Stomach (tissue), 9 donors: ENCODE measurements around the gene GAS6. TPM values are rescaled to one million over a fixed set of nuclear protein-coding genes. Genes with fewer than 3 reads are reported as not detected.
"Not testable (repeated sequence)": the region's sequence is repeated elsewhere in the genome, so short reads cannot be mapped to it uniquely, and the experiment has no call there.

Experiments
- DNase-seq, 2 donors: peaks; one replicate each; pipeline versions ENCODE4 v3.0.0 to v3.0.0-alpha.2; 2013 to 2019
- H3K27ac ChIP-seq, 5 donors: fragments of 200-600 bp in 4 of 5; sonication (generic) in 4 of 5; one replicate each; pipeline ENCODE4 v1.5.1; 2013 to 2019; ENCODE audit warnings: mild to moderate bottlenecking in 1 of 5, moderate library complexity in 1 of 5
- H3K27me3 ChIP-seq, 3 donors: fragments of 200-600 bp; sonication (generic); one replicate each; pipeline ENCODE4 v1.5.1; 2017 to 2019; ENCODE audit warnings: mixed run types in 1 of 3
- H3K36me3 ChIP-seq, 4 donors: fragments of 200-600 bp; sonication (generic); 1 replicate in 3 of 4; 2 replicates in 1 of 4; pipeline ENCODE4 v1.5.1; 2016 to 2019
- H3K4me1 ChIP-seq, 4 donors: fragments of 200-600 bp; sonication (generic); one replicate each; pipeline ENCODE4 v1.5.1; 2016 to 2019
- H3K4me3 ChIP-seq, 4 donors: fragments of 200-600 bp; sonication (generic) in 3 of 4; one replicate each; pipeline ENCODE4 v1.5.1; 2016 to 2019; ENCODE audit warnings: mild to moderate bottlenecking in 1 of 4
- H3K9me3 ChIP-seq, 4 donors: fragments of 200-600 bp; sonication (generic); one replicate each; pipeline ENCODE4 v1.5.1; 2016 to 2019
- CTCF ChIP-seq, 7 experiments: fragments of 450-650 bp in 4 of 7; fragments of 200-600 bp in 3 of 7; sonication (generic) in 3 of 7; IDR thresholded peaks; one replicate each; pipeline ENCODE4 v1.5.1; 2016 to 2019; ENCODE audit warnings: antibody characterized with exemption in 7 of 7, control low read depth in 2 of 7, mild to moderate bottlenecking in 1 of 7
- EP300 ChIP-seq: sonication (generic); formaldehyde crosslinking; IDR thresholded peaks from one replicate; pipeline ENCODE4 v1.6.1; 2017; ENCODE audit warnings: antibody characterized with exemption
- POLR2A ChIP-seq, 4 donors: fragments of 450-650 bp; IDR thresholded peaks; one replicate each; pipeline ENCODE4 v1.6.1; 2016; ENCODE audit warnings: antibody characterized with exemption in 4 of 4, control low read depth in 2 of 4, mild to moderate bottlenecking in 1 of 4, moderate library complexity in 1 of 4
- POLR2AphosphoS5 ChIP-seq, 3 donors: sonication (generic); formaldehyde crosslinking; IDR thresholded peaks; one replicate each; pipeline ENCODE4 v1.6.1; 2016; ENCODE audit warnings: antibody characterized with exemption in 3 of 3
- WGBS, 5 donors: extraction: QIAGEN DNeasy Blood & Tissue Kit in 3 of 5; methylation state at CpG; one replicate each; pipeline versions ENCODE4 v1.1.5 to v1.1.7; 2013 to 2018; 5-methylcytosine and 5-hydroxymethylcytosine counted together
- intact Hi-C: fragments of 100-400 bp; cut with DNase I; formaldehyde crosslinking; loops from one replicate; pipeline ENCODE4 v1.15.1; 2023; ENCODE audit warnings: low total_unique reads
- polyA plus RNA-seq, 3 donors: library from polyadenylated mRNA; stranded (reverse); fragments of 200-250 nt; gene quantifications; one replicate each; pipeline ENCODE4 v1.2.3, GENCODE V29; 2013
- total RNA-seq, 5 donors: library from RNA; depleted of rRNA; stranded (reverse); fragments of >200 nt; gene quantifications; one replicate each; pipeline versions ENCODE4 v1.1.0 to v1.2.3, GENCODE V29; 2014 to 2016
- donor health status: healthy with polysubstance abuse.
- donor health status: Bipolar disorder and iron deficiency.
- donor health status: healthy.

Gene GAS6
- total and polyA plus RNA-seq, 8 donors: 31.4 to 409 (median 92.9) TPM

- no peaks in the 10 kb centered on the region for H3K9me3 ChIP-seq
- intact Hi-C loops: no loop called here
- TF ChIP-seq EP300: no peak
- TF ChIP-seq POLR2A (IDR thresholded peaks at IDR 0.05): no peak
- TF ChIP-seq CTCF (IDR thresholded peaks at IDR 0.05): no peak
- no peak for TF ChIP-seq POLR2AphosphoS5 (IDR thresholded peaks at IDR 0.05)
- WGBS, 5 donors: 74 to 80% (median 76%) methylated on average over 20 of the region's 20 CpGs
- H3K4me1 ChIP-seq: peaks cover 0 to 1% (median 0%) of the 10 kb centered on the region in 4 donors
- peaks cover 0 to 3% (median 0%) of the 10 kb centered on the region in 4 donors for H3K36me3 ChIP-seq
- no peak overlapping the region for H3K27ac ChIP-seq
- peaks cover 0 to 25% (median 0%) of the 10 kb centered on the region in 3 donors for H3K27me3 ChIP-seq
- no peak overlapping the region for H3K4me3 ChIP-seq
- DNase-seq: no peak
Measured at GRCh38 chr13:113796211-113796963, 67.5 kb downstream of the GAS6 start.

GRCh38 chr13:113795362-113795761, 68.5 kb downstream of the GAS6 start:
- intact Hi-C loops, H3K4me1 ChIP-seq, H3K9me3 ChIP-seq, DNase-seq, H3K36me3 ChIP-seq, H3K4me3 ChIP-seq, H3K27ac ChIP-seq: not testable (repeated sequence)
- peaks cover 0 to 22% (median 0%) of the 10 kb centered on the region in 3 donors for H3K27me3 ChIP-seq
- WGBS, 5 donors: 0 to 43% (median 13%) methylated on average over 1 of the region's 1 CpG

- Histone ChIP-seq H3K4me1 (no peaks in the 10 kb centered on the region), H3K4me3 (no peak overlapping the region), H3K9me3 (no peaks in the 10 kb centered on the region), H3K36me3 (peaks cover 0 to 3% (median 0%) of the 10 kb centered on the region in 4 donors), H3K27me3 (peaks cover 0 to 21% (median 0%) of the 10 kb centered on the region in 3 donors), H3K27ac (no peak overlapping the region)
- TF ChIP-seq POLR2AphosphoS5 (IDR thresholded peaks at IDR 0.05) (no peak), EP300 (no peak), CTCF (IDR thresholded peaks at IDR 0.05) (no peak), POLR2A (IDR thresholded peaks at IDR 0.05) (no peak)
- DNase-seq: no peak
- intact Hi-C loops: no loop called here
- 80 to 87% (median 82%) methylated on average over 24 of the region's 24 CpGs for WGBS, 5 donors
Measured at GRCh38 chr13:113794764-113795173, 69.1 kb downstream of the GAS6 start.

GRCh38 chr13:113794086-113794485, 69.8 kb downstream of the GAS6 start:
- Histone ChIP-seq H3K36me3 (peaks cover 0 to 3% (median 0%) of the 10 kb centered on the region in 4 donors), H3K4me1 (no peaks in the 10 kb centered on the region), H3K27me3 (peaks cover 0 to 21% (median 0%) of the 10 kb centered on the region in 3 donors), H3K27ac (no peak overlapping the region), H3K4me3 (no peak overlapping the region), H3K9me3 (no peaks in the 10 kb centered on the region)
- no peak for TF ChIP-seq EP300
- TF ChIP-seq POLR2A (IDR thresholded peaks at IDR 0.05): no peak
- no peak for TF ChIP-seq POLR2AphosphoS5 (IDR thresholded peaks at IDR 0.05)
- no peak for TF ChIP-seq CTCF (IDR thresholded peaks at IDR 0.05)
- intact Hi-C loops: no loop called here
- DNase-seq: no peak
- 85 to 90% (median 89%) methylated on average over 22 to 23 of the region's 23 CpGs for WGBS, 5 donors

- Histone ChIP-seq H3K4me1 (no peaks in the 10 kb centered on the region), H3K27ac (no peak overlapping the region), H3K36me3 (peaks cover 0 to 3% (median 0%) of the 10 kb centered on the region in 4 donors), H3K4me3 (no peak overlapping the region), H3K9me3 (no peaks in the 10 kb centered on the region), H3K27me3 (peaks cover 0 to 22% (median 0%) of the 10 kb centered on the region in 3 donors)
- TF ChIP-seq POLR2AphosphoS5 (IDR thresholded peaks at IDR 0.05) (no peak), CTCF (IDR thresholded peaks at IDR 0.05) (no peak), POLR2A (IDR thresholded peaks at IDR 0.05) (no peak), EP300 (no peak)
- no peak for DNase-seq
- WGBS, 5 donors: 91 to 93% (median 92%) methylated on average over 14 to 15 of the region's 15 CpGs
- intact Hi-C loops: no loop called here
Measured at GRCh38 chr13:113793718-113794085, 70.2 kb downstream of the GAS6 start.
